ENCODE data around the gene METTL2B. TPM values are rescaled to one million over a fixed set of nuclear protein-coding genes. Genes with fewer than 3 reads are reported as not detected.
"Not testable (repeated sequence)": the region's sequence is repeated elsewhere in the genome, so short reads cannot be mapped to it uniquely, and the experiment has no call there.

The METTL2B gene, protein sequence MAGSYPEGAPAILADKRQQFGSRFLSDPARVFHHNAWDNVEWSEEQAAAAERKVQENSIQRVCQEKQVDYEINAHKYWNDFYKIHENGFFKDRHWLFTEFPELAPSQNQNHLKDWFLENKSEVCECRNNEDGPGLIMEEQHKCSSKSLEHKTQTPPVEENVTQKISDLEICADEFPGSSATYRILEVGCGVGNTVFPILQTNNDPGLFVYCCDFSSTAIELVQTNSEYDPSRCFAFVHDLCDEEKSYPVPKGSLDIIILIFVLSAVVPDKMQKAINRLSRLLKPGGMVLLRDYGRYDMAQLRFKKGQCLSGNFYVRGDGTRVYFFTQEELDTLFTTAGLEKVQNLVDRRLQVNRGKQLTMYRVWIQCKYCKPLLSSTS
- 10 to 100 TPM; 22.7 to 23.8 TPM for total RNA-seq
- polyA plus RNA-seq: 1 to 10 TPM; 7.0 to 9.4 TPM
- long read RNA-seq, donor 1, transcript METTL2B-206 (8 exons, 1,590 nt): minor isoform, 7 of 39 reads
- long read RNA-seq, donor 1, transcript METTL2B-201 (9 exons, 2,182 nt): major isoform, 15 of 39 reads
- long read RNA-seq, donor 1, partial matches to known transcripts: 3 of 39 reads
- long read RNA-seq, donor 1, other reads (novel, unspliced or antisense): 14 of 39 reads
- long read RNA-seq, donor 2, partial matches to known transcripts: 1 of 4 reads
- long read RNA-seq, donor 2, other reads (novel, unspliced or antisense): 1 of 4 reads

DNA sequence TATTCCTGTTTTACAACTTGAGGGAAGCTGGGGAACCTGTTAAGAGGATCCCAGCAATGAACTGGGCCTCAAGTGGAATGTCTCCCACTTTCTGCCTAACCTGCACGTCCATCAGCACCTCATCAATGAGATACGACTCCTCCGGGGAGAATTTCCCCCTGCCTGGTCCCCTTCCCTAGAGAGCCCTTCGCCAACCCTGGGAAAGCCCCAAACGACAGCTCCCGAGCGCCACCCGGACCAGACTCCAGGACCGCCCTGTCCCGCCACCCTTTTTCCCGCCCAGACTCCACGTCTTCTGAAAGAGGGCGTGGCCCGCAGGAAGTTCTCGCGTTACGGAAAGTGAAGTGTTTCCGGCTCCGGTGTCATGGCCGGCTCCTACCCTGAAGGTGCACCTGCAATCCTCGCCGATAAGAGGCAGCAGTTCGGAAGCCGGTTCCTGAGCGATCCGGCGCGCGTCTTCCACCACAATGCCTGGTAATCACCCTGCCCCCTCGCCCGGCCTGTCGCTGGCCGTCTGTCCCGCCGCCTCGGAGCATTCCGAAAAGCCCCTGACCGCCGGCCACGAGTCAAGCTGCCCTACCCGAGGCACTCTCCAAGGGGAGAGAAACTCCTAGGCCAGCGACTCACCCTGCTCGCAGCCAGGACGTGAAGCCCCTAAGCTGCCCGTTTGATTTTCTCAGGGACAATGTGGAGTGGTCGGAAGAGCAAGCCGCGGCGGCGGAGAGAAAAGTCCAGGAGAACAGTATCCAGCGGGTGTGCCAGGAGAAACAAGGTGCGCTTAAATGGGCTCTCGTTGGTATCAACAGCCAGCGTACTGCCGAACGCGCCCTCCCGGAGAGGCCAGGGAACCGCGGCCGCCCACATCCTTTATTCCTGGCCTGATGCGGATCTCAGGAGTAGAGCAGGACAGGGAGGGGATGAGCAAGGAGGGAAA is at the start of gene METTL2B:
Gene METTL2B (plus strand): TSS at position 347 of the 934 bp plus-strand sequence. CDS start 18 bp downstream, at position 365.
- not testable (repeated sequence) for H3K36me3 ChIP-seq (ENCODE audit: control insufficient read depth in 1 of 2, insufficient read depth in 2 of 2, low read length in 1 of 2); H3K27me3 ChIP-seq (ENCODE audit: control insufficient read depth in 1 of 2, insufficient read depth in 2 of 2, low read length in 1 of 2); H3K9me3 ChIP-seq (ENCODE audit: control insufficient read depth, low read length); H3K4me1 ChIP-seq (ENCODE audit: control insufficient read depth in 1 of 2, insufficient read depth in 2 of 2, low read length in 2 of 2)
- WGBS, 2 donors: 0% methylated on average over 61 to 62 of the region's 62 CpGs
- Histone ChIP-seq H3K4me3 (ENCODE audit: low read length in 2 of 2) (peak within 1 kb of the TSS; percentile 45 to 77), H3K27ac (ENCODE audit: low read depth in 1 of 2, low read length in 2 of 2) (peak within 1 kb of the TSS in 1 of 2 donors; percentile 49)
- peak; percentile 94 to 97 for DNase-seq
- intact Hi-C loops (cut with DNase I): loop anchor here (10.0 kb wide), 2 partner anchors 132 to 408 kb away; partner anchors contain the start of gene RBM28 (in 1 of the 2)
- ATAC-seq (ENCODE audit: low FRiP score): peak; percentile 96

DNA sequence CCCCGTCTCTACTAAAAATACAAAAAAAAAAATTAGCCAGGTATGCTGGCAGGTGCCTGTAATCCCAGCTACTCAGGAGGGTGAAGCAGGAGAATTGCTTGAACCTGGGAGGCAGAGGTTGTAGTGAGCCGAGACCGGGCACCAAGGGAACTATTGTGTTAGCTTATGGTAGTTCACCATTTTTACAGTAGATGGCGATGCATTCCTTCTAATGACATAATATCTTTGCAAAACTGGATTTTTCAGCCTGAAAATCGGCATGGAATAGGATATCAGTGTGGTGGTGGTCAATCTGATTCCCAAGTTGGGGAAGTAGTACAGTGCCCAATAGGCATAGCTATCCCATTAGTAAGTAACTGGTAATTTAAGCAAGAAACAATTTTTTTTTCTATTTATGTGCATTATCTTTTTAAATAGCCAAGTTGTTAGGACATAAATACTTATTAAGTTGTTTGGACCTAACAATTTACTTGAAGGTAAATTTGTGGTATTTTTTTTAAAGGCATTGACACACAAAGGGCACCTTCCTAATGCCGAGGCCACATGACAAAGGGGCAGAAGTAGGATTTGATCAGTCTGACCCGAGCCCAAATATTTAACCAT is 49.2 kb upstream of the METTL2B start:
- intact Hi-C loops (cut with DNase I): loop anchor here in 1 of 2 donors (1.0 kb wide), 1 partner anchor 32 kb away; no protein-coding TSS in a partner anchor
- Histone ChIP-seq H3K27me3 (ENCODE audit: control insufficient read depth in 1 of 2, insufficient read depth in 2 of 2, low read length in 1 of 2) (no peaks in the 10 kb centered on the region), H3K27ac (ENCODE audit: low read depth in 1 of 2, low read length in 2 of 2) (no peak overlapping the region), H3K4me1 (ENCODE audit: control insufficient read depth in 1 of 2, insufficient read depth in 2 of 2, low read length in 2 of 2) (no peaks in the 10 kb centered on the region), H3K4me3 (ENCODE audit: low read length in 2 of 2) (no peak overlapping the region), H3K36me3 (ENCODE audit: control insufficient read depth in 1 of 2, insufficient read depth in 2 of 2, low read length in 1 of 2) (no peaks in the 10 kb centered on the region), H3K9me3 (ENCODE audit: control insufficient read depth, low read length) (no peaks in the 10 kb centered on the region)
- 8 to 12% methylated on average over 7 of the region's 7 CpGs for WGBS, 2 donors
- DNase-seq (no peak), ATAC-seq (ENCODE audit: low FRiP score) (peak; percentile 80)

DNA sequence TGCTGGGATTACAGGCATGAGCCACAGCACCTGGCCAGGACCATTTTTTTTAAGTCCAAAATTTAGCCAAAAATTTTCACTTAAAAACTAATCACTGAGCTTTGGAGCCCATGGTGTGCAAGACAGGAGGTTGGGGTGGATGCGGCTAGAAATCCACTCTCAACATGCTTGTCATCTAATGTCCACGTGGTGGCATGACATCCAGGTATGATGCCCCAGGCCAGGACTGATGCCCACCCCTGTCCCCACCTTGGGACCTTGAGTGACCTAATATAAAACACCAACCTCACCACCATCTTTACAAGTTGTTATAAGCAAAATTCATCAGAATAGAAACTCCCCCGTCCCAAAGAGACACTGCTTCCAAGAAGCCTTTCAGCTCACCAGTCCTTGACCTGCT is 46.3 kb upstream of the METTL2B start:
- H3K4me3 ChIP-seq (ENCODE audit: low read length in 2 of 2): no peak overlapping the region
- H3K9me3 ChIP-seq (ENCODE audit: control insufficient read depth, low read length): no peaks in the 10 kb centered on the region
- H3K4me1 ChIP-seq (ENCODE audit: control insufficient read depth in 1 of 2, insufficient read depth in 2 of 2, low read length in 2 of 2): no peaks in the 10 kb centered on the region
- WGBS, 2 donors: 78 to 79% methylated on average over 3 of the region's 3 CpGs
- H3K27me3 ChIP-seq (ENCODE audit: control insufficient read depth in 1 of 2, insufficient read depth in 2 of 2, low read length in 1 of 2): no peaks in the 10 kb centered on the region
- no peak overlapping the region for H3K27ac ChIP-seq (ENCODE audit: low read depth in 1 of 2, low read length in 2 of 2)
- intact Hi-C loops (cut with DNase I): no loop called here
- H3K36me3 ChIP-seq (ENCODE audit: control insufficient read depth in 1 of 2, insufficient read depth in 2 of 2, low read length in 1 of 2): no peaks in the 10 kb centered on the region
- ATAC-seq (ENCODE audit: low FRiP score): no peak
- no peak for DNase-seq

DNA sequence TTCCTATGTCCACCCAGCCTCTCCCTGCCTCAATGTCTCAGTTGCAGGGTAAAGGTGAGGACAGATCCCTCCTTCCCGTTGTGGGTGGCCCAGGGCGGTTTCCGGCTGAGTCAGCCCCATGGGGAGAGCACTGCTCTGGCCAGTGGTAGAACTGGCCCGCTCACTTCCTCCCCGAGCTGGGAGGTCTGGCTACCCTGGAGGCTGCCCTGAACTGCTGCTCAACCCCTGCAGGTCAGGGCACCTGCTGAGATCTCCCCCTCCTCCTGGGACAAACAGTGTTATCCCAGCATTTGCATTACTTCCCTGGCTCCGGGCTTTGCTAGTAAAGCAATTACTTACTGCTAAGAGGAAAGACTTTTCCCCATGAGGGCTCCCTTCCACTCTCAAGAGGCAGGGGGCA is 45.3 kb upstream of the METTL2B start:
- WGBS, 2 donors: 68 to 75% methylated on average over 6 of the region's 6 CpGs
- intact Hi-C loops (cut with DNase I): no loop called here
- no peaks in the 10 kb centered on the region for H3K9me3 ChIP-seq (ENCODE audit: control insufficient read depth, low read length)
- no peaks in the 10 kb centered on the region for H3K27me3 ChIP-seq (ENCODE audit: control insufficient read depth in 1 of 2, insufficient read depth in 2 of 2, low read length in 1 of 2)
- no peak for ATAC-seq (ENCODE audit: low FRiP score)
- no peaks in the 10 kb centered on the region for H3K36me3 ChIP-seq (ENCODE audit: control insufficient read depth in 1 of 2, insufficient read depth in 2 of 2, low read length in 1 of 2)
- no peak overlapping the region for H3K4me3 ChIP-seq (ENCODE audit: low read length in 2 of 2)
- no peaks in the 10 kb centered on the region for H3K4me1 ChIP-seq (ENCODE audit: control insufficient read depth in 1 of 2, insufficient read depth in 2 of 2, low read length in 2 of 2)
- no peak overlapping the region for H3K27ac ChIP-seq (ENCODE audit: low read depth in 1 of 2, low read length in 2 of 2)
- no peak for DNase-seq

DNA sequence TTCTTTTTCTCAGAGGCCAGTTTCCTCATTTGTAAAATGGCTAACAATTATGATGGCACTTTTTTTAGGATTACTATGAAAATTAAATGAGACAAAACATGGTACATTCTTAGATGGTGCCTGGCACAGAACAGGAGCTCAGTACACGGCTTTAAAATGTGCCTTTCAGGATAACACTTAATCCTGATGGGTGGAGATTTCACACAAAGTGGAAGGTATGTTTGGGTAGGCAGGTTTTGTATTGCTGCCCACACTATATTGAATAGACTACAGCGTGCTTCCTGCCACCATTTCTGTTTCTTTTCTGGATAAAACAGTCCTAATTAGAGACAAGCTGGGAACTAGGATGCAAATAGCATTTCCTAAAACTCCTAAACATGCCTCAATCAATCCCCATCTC is 44.8 kb upstream of the METTL2B start:
- intact Hi-C loops (cut with DNase I): no loop called here
- Histone ChIP-seq H3K27ac (ENCODE audit: low read depth in 1 of 2, low read length in 2 of 2) (no peak overlapping the region), H3K4me3 (ENCODE audit: low read length in 2 of 2) (no peak overlapping the region), H3K4me1 (ENCODE audit: control insufficient read depth in 1 of 2, insufficient read depth in 2 of 2, low read length in 2 of 2) (no peaks in the 10 kb centered on the region), H3K36me3 (ENCODE audit: control insufficient read depth in 1 of 2, insufficient read depth in 2 of 2, low read length in 1 of 2) (no peaks in the 10 kb centered on the region), H3K9me3 (ENCODE audit: control insufficient read depth, low read length) (no peaks in the 10 kb centered on the region), H3K27me3 (ENCODE audit: control insufficient read depth in 1 of 2, insufficient read depth in 2 of 2, low read length in 1 of 2) (no peaks in the 10 kb centered on the region)
- ATAC-seq (ENCODE audit: low FRiP score): no peak
- DNase-seq: no peak
- 86% methylated on average over 2 of the region's 2 CpGs for WGBS, 2 donors

DNA sequence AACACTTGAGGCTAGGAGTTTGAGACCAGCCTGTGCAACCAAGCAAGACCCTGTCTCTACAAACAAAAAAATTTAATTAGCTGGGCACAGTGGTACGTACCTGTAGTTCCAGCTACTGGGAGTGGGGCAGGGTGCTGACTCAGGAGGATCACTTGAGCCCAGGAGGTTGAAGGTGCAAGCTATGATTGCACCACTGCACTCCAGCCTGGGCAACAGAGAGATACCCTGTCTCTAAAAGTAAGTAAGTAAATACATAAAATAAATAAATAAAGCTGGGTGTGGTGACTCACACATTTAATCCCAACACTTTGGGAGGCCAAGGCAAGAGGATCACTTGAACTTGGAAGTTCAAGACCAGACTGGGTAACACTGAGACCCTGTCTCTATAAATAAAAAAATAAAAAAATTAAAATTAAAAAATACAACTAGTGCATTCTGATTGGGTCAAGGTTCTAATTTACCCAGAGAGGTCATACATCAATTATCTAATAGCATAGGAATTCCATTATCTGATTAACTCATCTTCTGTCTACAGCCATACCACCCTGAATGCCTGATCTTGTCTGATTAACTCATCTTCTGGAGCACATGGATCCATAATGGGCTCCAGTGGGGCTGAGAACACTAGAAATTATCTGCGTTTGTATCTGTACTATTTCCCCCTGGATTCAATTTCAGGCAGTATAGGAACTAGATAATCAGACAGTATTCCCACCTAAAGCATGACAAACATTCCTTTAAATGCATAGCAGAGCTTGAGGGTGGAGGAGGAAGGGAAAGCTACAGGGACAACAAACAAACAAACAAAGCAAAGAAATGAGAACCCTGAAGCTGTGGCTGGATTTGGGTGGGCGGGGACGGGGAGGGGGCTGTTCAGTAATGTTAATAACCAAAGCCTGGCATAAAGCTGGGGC is 41.9 kb upstream of the METTL2B start:
- no peaks in the 10 kb centered on the region for H3K36me3 ChIP-seq (ENCODE audit: control insufficient read depth in 1 of 2, insufficient read depth in 2 of 2, low read length in 1 of 2)
- no peak overlapping the region for H3K27ac ChIP-seq (ENCODE audit: low read depth in 1 of 2, low read length in 2 of 2)
- intact Hi-C loops (cut with DNase I): no loop called here
- H3K4me3 ChIP-seq (ENCODE audit: low read length in 2 of 2): no peak overlapping the region
- H3K27me3 ChIP-seq (ENCODE audit: control insufficient read depth in 1 of 2, insufficient read depth in 2 of 2, low read length in 1 of 2): no peaks in the 10 kb centered on the region
- ATAC-seq (ENCODE audit: low FRiP score): no peak
- no peaks in the 10 kb centered on the region for H3K9me3 ChIP-seq (ENCODE audit: control insufficient read depth, low read length)
- no peaks in the 10 kb centered on the region for H3K4me1 ChIP-seq (ENCODE audit: control insufficient read depth in 1 of 2, insufficient read depth in 2 of 2, low read length in 2 of 2)
- WGBS, 2 donors: 77 to 78% methylated on average over 4 of the region's 4 CpGs
- no peak for DNase-seq

DNA sequence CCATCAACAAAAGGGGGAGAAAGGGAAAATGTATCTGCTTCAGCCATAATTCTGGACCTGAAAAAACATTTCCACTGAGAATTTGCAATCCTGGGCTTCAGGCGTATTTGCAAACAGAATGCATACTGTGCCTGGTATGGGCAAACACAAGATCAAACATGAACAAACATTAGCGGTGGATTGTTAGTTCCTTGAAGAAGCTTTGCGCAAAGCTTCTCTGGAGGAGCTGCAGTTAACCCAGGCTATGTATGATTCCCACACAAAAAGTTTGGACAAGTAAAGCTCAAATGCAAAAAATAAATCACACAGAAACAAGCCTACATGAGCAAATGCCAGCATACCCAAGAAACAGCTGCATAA is 41.2 kb upstream of the METTL2B start:
- Histone ChIP-seq H3K27me3 (ENCODE audit: control insufficient read depth in 1 of 2, insufficient read depth in 2 of 2, low read length in 1 of 2) (no peaks in the 10 kb centered on the region), H3K27ac (ENCODE audit: low read depth in 1 of 2, low read length in 2 of 2) (no peak overlapping the region), H3K4me1 (ENCODE audit: control insufficient read depth in 1 of 2, insufficient read depth in 2 of 2, low read length in 2 of 2) (no peaks in the 10 kb centered on the region), H3K4me3 (ENCODE audit: low read length in 2 of 2) (no peak overlapping the region), H3K36me3 (ENCODE audit: control insufficient read depth in 1 of 2, insufficient read depth in 2 of 2, low read length in 1 of 2) (no peaks in the 10 kb centered on the region), H3K9me3 (ENCODE audit: control insufficient read depth, low read length) (no peaks in the 10 kb centered on the region)
- DNase-seq (no peak), ATAC-seq (ENCODE audit: low FRiP score) (no peak)
- intact Hi-C loops (cut with DNase I): no loop called here
- WGBS, 2 donors: 68 to 77% methylated on average over 3 of the region's 3 CpGs

Measured in aorta (tissue), 5 donors.